HG03175 (cell line): ENCODE data around the gene RNASE9.
"Not testable (repeated sequence)": the region's sequence is repeated elsewhere in the genome, so short reads cannot be mapped to it uniquely, and the experiment has no call there.

ENCODE experiments used
- ATAC-seq: cut with Tn5 transposase; IDR thresholded peaks from one replicate; pipeline ENCODE4 v1.9.1; 2021; ENCODE audit warnings: mild to moderate bottlenecking, moderate library complexity; ENCODE audit not compliant: unreplicated experiment

RNASE9 gene

GRCh38 chr14:20524027-20524426, 36.8 kb downstream of the RNASE9 start:
- ATAC-seq = no peak

DNA sequence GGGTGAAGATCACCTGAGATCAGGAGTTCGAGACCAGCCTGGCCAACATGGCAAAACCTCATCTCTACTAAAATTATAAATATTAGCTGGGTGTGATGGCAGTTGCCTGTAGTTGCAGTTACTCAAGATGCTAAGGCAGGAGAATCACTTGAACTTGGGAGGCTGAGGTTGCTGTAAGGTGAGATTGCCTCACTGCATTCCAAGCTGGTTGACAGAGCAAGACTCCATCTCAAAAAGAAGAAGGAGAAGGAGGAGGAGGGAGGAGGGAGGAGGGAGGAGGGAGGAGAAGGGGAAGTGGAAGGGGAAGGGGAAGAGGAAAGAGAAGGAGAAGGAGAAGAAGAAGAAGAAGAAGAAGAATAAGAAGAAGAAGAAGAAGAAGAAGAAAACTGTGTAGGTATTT, 38.5 kb downstream of the RNASE9 start:
- no peak for ATAC-seq

DNA sequence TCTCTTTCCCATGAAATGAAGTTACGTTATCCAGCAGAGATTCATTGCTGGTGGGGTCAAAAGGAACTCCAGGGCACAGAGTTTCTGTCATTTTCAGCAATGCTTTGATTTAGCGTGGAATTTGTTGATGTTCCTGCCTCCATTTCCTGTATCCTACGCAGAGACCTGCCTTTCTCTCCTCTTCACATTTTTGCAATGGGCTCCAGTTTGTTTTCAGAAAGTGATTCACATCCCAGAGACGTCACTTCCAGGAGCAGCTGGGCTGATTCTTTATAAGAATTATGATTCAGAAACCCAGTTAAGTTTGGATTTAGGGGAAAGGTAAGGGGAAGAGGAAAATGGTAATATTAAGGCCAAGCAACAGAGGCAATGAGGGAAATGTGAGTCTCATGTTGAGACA, 43.9 kb downstream of the RNASE9 start:
- no peak for ATAC-seq

GRCh38 chr14:20515846-20516245, 45.0 kb downstream of the RNASE9 start:
- no peak for ATAC-seq

DNA sequence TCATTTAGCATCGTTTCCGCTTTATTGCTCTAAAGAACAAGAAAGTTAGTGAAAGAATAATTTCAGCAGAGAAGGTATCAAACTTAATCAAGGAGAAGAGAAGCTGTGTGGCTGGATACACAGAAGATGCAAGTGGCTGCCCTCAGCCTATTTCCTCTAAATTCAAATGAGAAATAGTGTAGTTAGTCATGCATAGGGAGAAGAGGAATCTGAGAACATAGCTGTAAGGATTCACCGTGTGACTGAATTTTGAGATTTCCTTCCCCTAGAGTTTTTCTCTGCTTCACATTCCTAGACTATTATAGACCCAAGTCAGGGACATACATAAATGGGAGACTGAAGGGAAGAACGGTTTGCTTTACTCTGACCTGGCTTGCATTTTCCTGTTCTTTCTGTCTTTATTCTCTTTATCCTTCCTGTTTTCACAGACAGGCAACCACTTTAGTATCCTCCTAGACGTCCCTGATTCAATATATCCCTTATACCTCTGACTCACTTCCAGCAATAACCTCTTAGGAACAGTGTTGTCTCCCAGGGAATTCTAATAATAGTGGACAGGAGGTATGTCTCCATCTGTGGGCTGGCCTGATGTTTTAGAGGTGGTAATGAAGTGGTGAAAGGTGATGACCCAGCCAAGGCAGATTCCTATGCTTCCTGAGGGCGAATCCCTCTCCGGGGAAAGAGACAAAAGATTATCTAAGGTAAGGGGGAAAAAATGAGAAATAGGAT, 48.5 kb downstream of the RNASE9 start:
- ATAC-seq = no peak

- ATAC-seq = no peak
Measured at GRCh38 chr14:20508367-20508766, 52.5 kb downstream of the RNASE9 start.

DNA sequence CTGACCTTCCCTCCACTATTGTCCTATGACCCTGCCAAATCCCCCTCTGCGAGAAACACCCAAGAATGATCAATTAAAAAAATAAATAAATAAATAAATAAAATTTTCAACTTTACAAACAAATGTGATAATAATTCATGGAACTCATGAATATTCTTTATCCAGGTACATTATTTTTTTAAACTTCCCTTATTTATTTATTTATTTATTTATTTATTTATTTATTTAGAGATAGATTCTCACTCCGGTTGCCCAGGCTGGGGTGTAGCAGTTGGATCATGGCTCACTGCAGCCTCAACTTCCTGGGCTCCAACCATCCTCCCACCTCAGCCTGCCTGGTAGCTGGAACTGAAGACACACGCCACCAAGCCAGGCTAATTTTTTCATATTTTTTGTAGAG, 53.3 kb downstream of the RNASE9 start:
- ATAC-seq = not testable (repeated sequence)

DNA sequence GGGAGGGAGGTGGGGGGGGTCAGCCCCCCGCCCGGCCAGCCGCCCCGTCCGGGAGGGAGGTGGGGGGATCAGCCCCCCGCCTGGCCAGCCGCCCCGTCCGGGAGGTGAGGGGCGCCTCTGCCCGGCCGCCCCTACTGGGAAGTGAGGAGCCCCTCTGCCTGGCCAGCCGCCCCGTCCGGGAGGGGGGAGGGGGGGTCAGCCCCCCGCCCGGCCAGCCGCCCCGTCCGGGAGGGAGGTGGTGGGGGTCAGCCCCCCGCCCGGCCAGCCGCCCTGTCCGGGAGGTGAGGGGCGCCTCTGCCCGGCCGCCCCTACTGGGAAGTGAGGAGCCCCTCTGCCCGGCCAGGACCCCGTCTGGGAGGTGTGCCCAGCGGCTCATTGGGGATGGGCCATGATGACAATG, 54.1 kb downstream of the RNASE9 start:
- ATAC-seq = not testable (repeated sequence)

- ATAC-seq = not testable (repeated sequence)
Measured at GRCh38 chr14:20506276-20506675, 54.6 kb downstream of the RNASE9 start.
